IMR-90 (cell line): Measurements from ENCODE around the gene ATG101. TPM values are rescaled to one million over a fixed set of nuclear protein-coding genes. Genes with fewer than 3 reads are reported as not detected.

Source experiments
- ATAC-seq: fragments of 200-7000 bp; cut with Tn5 transposase; 2 replicates; pipeline ENCODE4 v1.9.1; 2020; ENCODE audit warnings: low read depth, mild to moderate bottlenecking, moderate library complexity
- BruUV-seq: library from RNA; stranded (reverse); fragments of 400-500 nt; replicated peaks from 2 replicates; lab custom pipeline; 2021; lab: Mats Ljungman, UMichigan
- CTCF ChIA-PET: fragments of 300-600 bp; formaldehyde crosslinking; extraction: SDS; loops from one replicate; lab custom pipeline; 2021; ENCODE audit warnings: antibody characterized with exemption; lab: Yijun Ruan, JAX
- POLR2A ChIA-PET: fragments of 300-600 bp; sonication (Branson Sonifier 250); formaldehyde crosslinking; loops from one replicate; lab custom pipeline; 2022; ENCODE audit warnings: antibody characterized with exemption; ENCODE audit not compliant: unreplicated experiment; lab: Charles Lee
- DNase-seq: peaks from one replicate; pipeline ENCODE4 v3.0.0; 2013
- H2AFZ ChIP-seq: replicated peaks from 2 replicates; pipeline ENCODE3; 2013; ENCODE audit warnings: low read length, mild to moderate bottlenecking; ENCODE audit not compliant: poor library complexity
- H2AK5ac ChIP-seq: 2 replicates; pipeline ENCODE4 v1.6.1; 2013; ENCODE audit warnings: low read depth, low read length, inconsistent platforms
- H2AK9ac ChIP-seq: replicated peaks from 2 replicates; pipeline ENCODE3; 2013; ENCODE audit warnings: mild to moderate bottlenecking, low read depth, low read length, moderate library complexity; ENCODE audit not compliant: poor library complexity
- H2BK120ac ChIP-seq: 2 replicates; pipeline ENCODE4 v1.6.1; 2013; ENCODE audit warnings: low read depth, low read length, inconsistent platforms
- H2BK15ac ChIP-seq: 3 replicates; pipeline ENCODE4 v1.6.1; 2013; ENCODE audit warnings: low read depth, low read length, inconsistent platforms
- H2BK20ac ChIP-seq: 2 replicates; pipeline ENCODE4 v1.6.1; 2013; ENCODE audit warnings: low read depth, mild to moderate bottlenecking, inconsistent platforms, low read length, moderate library complexity
- H2BK5ac ChIP-seq: 2 replicates; pipeline ENCODE4 v1.6.1; 2013; ENCODE audit warnings: mild to moderate bottlenecking, low read depth, low read length, inconsistent platforms; ENCODE audit not compliant: poor library complexity, severe bottlenecking
- H3K14ac ChIP-seq: replicated peaks from 2 replicates; pipeline ENCODE4 v1.6.1; 2013; ENCODE audit warnings: low read depth, low read length, inconsistent platforms
- H3K18ac ChIP-seq: 2 replicates; pipeline ENCODE4 v1.6.1; 2013; ENCODE audit warnings: low read depth, low read length, control low read depth
- H3K23ac ChIP-seq: 2 replicates; pipeline ENCODE4 v1.6.1; 2013; ENCODE audit warnings: low read depth, low read length, inconsistent platforms
- H3K27ac ChIP-seq: 2 replicates; pipeline ENCODE4 v1.5.1; 2013; ENCODE audit warnings: mild to moderate bottlenecking, control low read depth, low read length; ENCODE audit not compliant: insufficient read depth
- H3K27me3 ChIP-seq: 2 replicates; pipeline ENCODE4 v1.6.1; 2013; ENCODE audit warnings: low read length; ENCODE audit not compliant: control insufficient read depth, insufficient read depth
- H3K36me3 ChIP-seq: 2 replicates; pipeline ENCODE4 v1.6.1; 2013; ENCODE audit warnings: low read length, mixed read lengths; ENCODE audit not compliant: control insufficient read depth, insufficient read depth
- H3K4ac ChIP-seq: 2 replicates; pipeline ENCODE4 v1.6.1; 2013; ENCODE audit warnings: low read depth, low read length, inconsistent platforms
- H3K4me1 ChIP-seq: 2 replicates; pipeline ENCODE4 v1.6.1; 2013; ENCODE audit warnings: low read length, mixed read lengths; ENCODE audit not compliant: control insufficient read depth, insufficient read depth
- H3K4me2 ChIP-seq: 2 replicates; pipeline ENCODE4 v1.6.1; 2013; ENCODE audit warnings: low read depth, mild to moderate bottlenecking, control low read depth, low read length, moderate library complexity
- H3K4me3 ChIP-seq: 2 replicates; pipeline ENCODE4 v1.5.1; 2013; ENCODE audit warnings: low read depth, mild to moderate bottlenecking, control low read depth, low read length, moderate library complexity; ENCODE audit not compliant: insufficient read depth
- H3K56ac ChIP-seq: 2 replicates; pipeline ENCODE4 v1.6.1; 2013; ENCODE audit warnings: low read length, inconsistent platforms; ENCODE audit not compliant: insufficient read depth; ENCODE audit errors: extremely low read depth
- H3K79me1 ChIP-seq, 2 experiments: 2 replicates each; pipeline ENCODE4 v1.6.1; 2013; ENCODE audit warnings: low read length in 2 of 2, inconsistent platforms in 1 of 2, low read depth in 1 of 2
- H3K9ac ChIP-seq: 2 replicates; pipeline ENCODE4 v1.6.1; 2013; ENCODE audit warnings: low read depth, low read length, control low read depth
- H3K9me1 ChIP-seq: 2 replicates; pipeline ENCODE4 v1.6.1; 2013; ENCODE audit warnings: low read length, inconsistent platforms; ENCODE audit not compliant: insufficient read depth
- H3K9me3 ChIP-seq: 2 replicates; pipeline ENCODE4 v1.6.1; 2013; ENCODE audit warnings: low read length; ENCODE audit not compliant: control insufficient read depth, insufficient read depth
- H4K20me1 ChIP-seq: 2 replicates; pipeline ENCODE4 v1.6.1; 2013; ENCODE audit warnings: low read length, inconsistent platforms; ENCODE audit not compliant: insufficient read depth
- H4K5ac ChIP-seq: 2 replicates; pipeline ENCODE4 v1.6.1; 2013; ENCODE audit warnings: mild to moderate bottlenecking, low read depth, low read length, control low read depth
- H4K8ac ChIP-seq, 2 experiments: 2 replicates each; pipeline ENCODE4 v1.6.1; 2013; ENCODE audit warnings: low read depth in 2 of 2, low read length in 2 of 2, control low read depth in 1 of 2, inconsistent platforms in 1 of 2
- H4K91ac ChIP-seq: 2 replicates; pipeline ENCODE4 v1.6.1; 2013; ENCODE audit warnings: low read depth, low read length, inconsistent platforms; ENCODE audit not compliant: insufficient read depth
- BHLHE40 ChIP-seq: fragments of 150-350 bp; IDR thresholded peaks from 2 replicates; pipeline ENCODE4 v1.6.1; 2016; ENCODE audit warnings: mild to moderate bottlenecking, low read depth, low read length
- CEBPB ChIP-seq: IDR thresholded peaks from 2 replicates; pipeline ENCODE4 v1.6.1; 2012; ENCODE audit warnings: low read depth, low read length, improper control_type of control experiment
- CTCF ChIP-seq: conservative IDR thresholded peaks from 2 replicates; pipeline ENCODE4 v1.5.1; 2012; ENCODE audit warnings: mild to moderate bottlenecking, low read depth, low read length, improper control_type of control experiment
- MAFK ChIP-seq: IDR thresholded peaks from 2 replicates; pipeline ENCODE4 v1.6.1; 2012; ENCODE audit warnings: low read depth, low read length, improper control_type of control experiment
- MAZ ChIP-seq: IDR thresholded peaks from 2 replicates; pipeline ENCODE4 v1.6.1; 2012; ENCODE audit warnings: low read depth, mild to moderate bottlenecking, low read length, improper control_type of control experiment, moderate library complexity, borderline replicate concordance
- MXI1 ChIP-seq: IDR thresholded peaks from 2 replicates; pipeline ENCODE4 v1.6.1; 2012; ENCODE audit warnings: low read depth, mild to moderate bottlenecking, low read length, moderate library complexity, borderline replicate concordance
- POLR2A ChIP-seq: IDR thresholded peaks from 2 replicates; pipeline ENCODE4 v1.6.1; 2012; ENCODE audit warnings: mild to moderate bottlenecking, low read depth, low read length
- RAD21 ChIP-seq: IDR thresholded peaks from 2 replicates; pipeline ENCODE4 v1.6.1; 2012; ENCODE audit warnings: low read length, improper control_type of control experiment
- RCOR1 ChIP-seq: IDR thresholded peaks from 2 replicates; pipeline ENCODE4 v1.6.1; 2012; ENCODE audit warnings: mild to moderate bottlenecking, low read length, improper control_type of control experiment; ENCODE audit not compliant: insufficient replicate concordance
- RFX5 ChIP-seq: IDR thresholded peaks from 2 replicates; pipeline ENCODE4 v1.8.0; 2012; ENCODE audit warnings: low read depth, mild to moderate bottlenecking, low read length, moderate library complexity
- SMC3 ChIP-seq: fragments of 150-350 bp; IDR thresholded peaks from 2 replicates; pipeline ENCODE4 v1.6.1; 2016; ENCODE audit warnings: low read depth, mild to moderate bottlenecking, antibody characterized with exemption, low read length, moderate library complexity
- USF2 ChIP-seq: fragments of 150-350 bp; IDR thresholded peaks from 2 replicates; pipeline ENCODE4 v1.6.1; 2017; ENCODE audit warnings: mild to moderate bottlenecking, antibody characterized with exemption, low read length, low read depth
- WGBS, 2 experiments: methylation state at CpG; one replicate each; pipeline versions ENCODE4 v1.1.5 to v1.1.7; 2013; ENCODE audit warnings: missing lambda C conversion rate in 2 of 2; ENCODE audit not compliant: insufficient read length in 1 of 2; ENCODE audit errors: extremely low coverage in 2 of 2; 5-methylcytosine and 5-hydroxymethylcytosine counted together
- dilution Hi-C: fragments of 300-500 bp; cut with HindIII; formaldehyde crosslinking; loops from one replicate; pipeline ENCODE4 v1.14.3; 2018; ENCODE audit warnings: low sequenced_read_pairs; ENCODE audit not compliant: unreplicated experiment
- in situ Hi-C: fragments of 300-500 bp; cut with MboI; formaldehyde crosslinking; loops from 3 replicates; pipeline ENCODE4 v1.14.3; 2019; ENCODE audit warnings: low sequenced_read_pairs, inconsistent platforms, mixed read lengths
- intact Hi-C: fragments of 100-400 bp; cut with micrococcal nuclease; formaldehyde crosslinking; loops from 2 replicates; pipeline ENCODE4 v1.10.0; 2022
- polyA plus RNA-seq, 3 experiments: library from polyadenylated mRNA; depleted of rRNA; stranded (reverse); fragments of >200 nt; gene quantifications; 2 replicates each; pipeline ENCODE4 v1.2.3, GENCODE V29; 2012; ENCODE audit warnings: low replicate concordance in 1 of 3
- total RNA-seq: library from RNA; depleted of rRNA; stranded (reverse); fragments of >200 nt; gene quantifications from 2 replicates; pipeline ENCODE4 v1.2.3, GENCODE V29; 2012
- TF ChIP-seq, protein P1 (sequence below): fragments of 150-350 bp; IDR thresholded peaks from 2 replicates; pipeline ENCODE4 v1.6.1; 2016; ENCODE audit warnings: low read depth, mild to moderate bottlenecking, low read length, moderate library complexity, borderline replicate concordance

Gene ATG101
- total and polyA plus RNA-seq, 2 of the 4 experiments (the other 2 are of a cell fraction), result 93.9 to 167 TPM

GRCh38 chr12:52074971-52075724, 5.4 kb downstream of the ATG101 start (continued):
- TF ChIP-seq RAD21, result no peak

GRCh38 chr12:52076811-52077210, 7.0 kb downstream of the ATG101 start:
- no TSS peak for BruUV-seq
- H3K18ac ChIP-seq, result no peak overlapping the region
- H3K4me1 ChIP-seq, result peaks cover 28% of the 10 kb centered on the region
- H3K36me3 ChIP-seq, result peaks cover 56% of the 10 kb centered on the region
- no peak overlapping the region for H4K8ac ChIP-seq
- H3K9me3 ChIP-seq, result no peaks in the 10 kb centered on the region
- no peak overlapping the region for H3K56ac ChIP-seq
- dilution Hi-C loops (no loop called here), intact Hi-C loops (no loop called here), in situ Hi-C loops (no loop called here)
- no peak overlapping the region for H3K23ac ChIP-seq
- H3K27me3 ChIP-seq, result no peaks in the 10 kb centered on the region
- H2BK20ac ChIP-seq, result no peak overlapping the region
- no peak overlapping the region for H2BK15ac ChIP-seq
- peaks cover 28% of the 10 kb centered on the region for H3K9me1 ChIP-seq
- ChIA-PET CTCF (no interaction called here), POLR2A (no interaction called here)
- H2AK5ac ChIP-seq, result no peak overlapping the region
- ATAC-seq (no peak), DNase-seq (no peak)
- H4K5ac ChIP-seq, result no peak overlapping the region
- no peak overlapping the region for H3K4me3 ChIP-seq
- H2BK5ac ChIP-seq, result no peak overlapping the region
- WGBS, 2 experiments, result 100% methylated on average over 6 of the region's 16 CpGs; no CpG with 5 or more reads in 1 of the 2 experiments
- no peak overlapping the region for H3K9ac ChIP-seq
- no peak overlapping the region for H3K4me2 ChIP-seq
- peaks cover 22 to 91% of the 10 kb centered on the region in 2 experiments for H3K79me1 ChIP-seq
- no peak overlapping the region for H2AFZ ChIP-seq
- H2AK9ac ChIP-seq, result no peak overlapping the region
- H3K14ac ChIP-seq, result no peak overlapping the region
- H3K4ac ChIP-seq, result no peak overlapping the region
- no peak overlapping the region for H2BK120ac ChIP-seq
- H4K20me1 ChIP-seq, result peaks cover 75% of the 10 kb centered on the region
- no peak overlapping the region for H3K27ac ChIP-seq
- no peak overlapping the region for H4K91ac ChIP-seq
- no peak for TF ChIP-seq MXI1
- TF ChIP-seq MAFK, result no peak
- TF ChIP-seq USF2, result no peak
- no peak for TF ChIP-seq CEBPB
- TF ChIP-seq BHLHE40, result no peak
- TF ChIP-seq, protein P1, sequence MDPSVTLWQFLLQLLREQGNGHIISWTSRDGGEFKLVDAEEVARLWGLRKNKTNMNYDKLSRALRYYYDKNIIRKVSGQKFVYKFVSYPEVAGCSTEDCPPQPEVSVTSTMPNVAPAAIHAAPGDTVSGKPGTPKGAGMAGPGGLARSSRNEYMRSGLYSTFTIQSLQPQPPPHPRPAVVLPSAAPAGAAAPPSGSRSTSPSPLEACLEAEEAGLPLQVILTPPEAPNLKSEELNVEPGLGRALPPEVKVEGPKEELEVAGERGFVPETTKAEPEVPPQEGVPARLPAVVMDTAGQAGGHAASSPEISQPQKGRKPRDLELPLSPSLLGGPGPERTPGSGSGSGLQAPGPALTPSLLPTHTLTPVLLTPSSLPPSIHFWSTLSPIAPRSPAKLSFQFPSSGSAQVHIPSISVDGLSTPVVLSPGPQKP, result no peak
- no peak for TF ChIP-seq RFX5
- no peak for TF ChIP-seq POLR2A
- TF ChIP-seq RCOR1, result no peak
- TF ChIP-seq MAZ, result no peak
- no peak for TF ChIP-seq SMC3
- TF ChIP-seq CTCF, result no peak
